GM12865 (cell line): Measurements from ENCODE around the gene LIPG.

Experiments
- DNase-seq: peaks from one replicate; pipeline ENCODE4 v3.0.0; 2010; ENCODE audit warnings: low read depth
- H3K4me3 ChIP-seq: 2 replicates; pipeline ENCODE4 v1.5.1; 2011; ENCODE audit warnings: mild to moderate bottlenecking, low read depth, low read length, control low read depth
- TF ChIP-seq, protein P1 (sequence below): IDR thresholded peaks from 2 replicates; pipeline ENCODE4 v1.5.1; 2011; ENCODE audit warnings: low read length, control low read depth, low read depth, inconsistent platforms; ENCODE audit not compliant: insufficient read depth; ENCODE audit errors: missing control alignments

The LIPG gene

DNA sequence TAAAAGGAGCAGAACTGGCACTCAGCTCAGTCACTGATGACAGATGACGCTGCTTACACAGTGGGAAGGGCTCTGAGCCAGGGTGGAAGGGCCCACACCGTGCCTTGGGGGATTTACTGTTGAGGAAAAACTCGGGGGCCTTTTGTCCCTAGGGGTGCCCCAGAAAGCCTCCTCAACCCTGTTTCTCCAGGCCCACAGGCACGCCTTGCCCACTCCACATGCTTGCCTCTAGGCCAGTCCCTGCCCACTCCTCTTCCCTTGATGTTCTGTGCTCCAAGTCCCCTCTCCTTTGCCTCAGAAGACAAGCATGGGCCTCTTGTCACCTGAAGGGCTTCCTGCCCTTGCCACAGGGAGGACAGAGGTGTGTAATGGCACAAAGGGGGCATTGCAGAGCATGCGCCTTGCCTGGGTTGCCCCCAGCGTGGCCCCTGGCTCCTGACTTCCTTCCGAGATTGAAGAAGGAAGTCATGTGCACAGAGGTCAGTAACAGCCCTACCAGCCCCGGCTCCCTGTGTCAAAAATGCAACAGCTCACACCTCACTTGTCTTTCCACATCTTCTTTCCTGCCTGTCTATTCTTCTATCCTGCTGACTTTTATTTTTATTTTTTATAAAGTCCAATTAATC is 65.1 kb downstream of the LIPG start:
- TF ChIP-seq, protein P1, sequence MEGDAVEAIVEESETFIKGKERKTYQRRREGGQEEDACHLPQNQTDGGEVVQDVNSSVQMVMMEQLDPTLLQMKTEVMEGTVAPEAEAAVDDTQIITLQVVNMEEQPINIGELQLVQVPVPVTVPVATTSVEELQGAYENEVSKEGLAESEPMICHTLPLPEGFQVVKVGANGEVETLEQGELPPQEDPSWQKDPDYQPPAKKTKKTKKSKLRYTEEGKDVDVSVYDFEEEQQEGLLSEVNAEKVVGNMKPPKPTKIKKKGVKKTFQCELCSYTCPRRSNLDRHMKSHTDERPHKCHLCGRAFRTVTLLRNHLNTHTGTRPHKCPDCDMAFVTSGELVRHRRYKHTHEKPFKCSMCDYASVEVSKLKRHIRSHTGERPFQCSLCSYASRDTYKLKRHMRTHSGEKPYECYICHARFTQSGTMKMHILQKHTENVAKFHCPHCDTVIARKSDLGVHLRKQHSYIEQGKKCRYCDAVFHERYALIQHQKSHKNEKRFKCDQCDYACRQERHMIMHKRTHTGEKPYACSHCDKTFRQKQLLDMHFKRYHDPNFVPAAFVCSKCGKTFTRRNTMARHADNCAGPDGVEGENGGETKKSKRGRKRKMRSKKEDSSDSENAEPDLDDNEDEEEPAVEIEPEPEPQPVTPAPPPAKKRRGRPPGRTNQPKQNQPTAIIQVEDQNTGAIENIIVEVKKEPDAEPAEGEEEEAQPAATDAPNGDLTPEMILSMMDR = no peak
- no peak for DNase-seq
- no peak overlapping the region for H3K4me3 ChIP-seq

DNA sequence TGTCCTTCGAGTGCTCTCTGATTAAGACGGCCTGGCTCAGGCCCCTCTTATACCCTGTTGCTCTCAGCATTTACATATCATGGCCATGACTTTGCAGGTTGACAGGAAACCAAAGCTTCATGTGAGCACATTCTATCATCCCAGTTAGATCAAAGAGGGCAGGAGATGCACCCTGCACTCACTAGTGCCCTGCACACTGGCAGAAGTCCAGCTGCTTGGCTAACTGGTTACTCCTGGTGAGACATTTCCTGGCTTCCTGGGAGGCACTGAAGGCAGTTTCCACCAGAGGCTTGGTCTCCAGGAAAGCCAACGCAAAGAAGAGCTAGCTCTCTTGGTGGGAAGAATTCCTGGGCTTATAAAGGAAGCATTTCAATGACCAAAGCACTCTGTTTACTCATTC is 66.3 kb downstream of the LIPG start:
- H3K4me3 ChIP-seq = no peak overlapping the region
- no peak for DNase-seq
- TF ChIP-seq, protein P1 = no peak

DNA sequence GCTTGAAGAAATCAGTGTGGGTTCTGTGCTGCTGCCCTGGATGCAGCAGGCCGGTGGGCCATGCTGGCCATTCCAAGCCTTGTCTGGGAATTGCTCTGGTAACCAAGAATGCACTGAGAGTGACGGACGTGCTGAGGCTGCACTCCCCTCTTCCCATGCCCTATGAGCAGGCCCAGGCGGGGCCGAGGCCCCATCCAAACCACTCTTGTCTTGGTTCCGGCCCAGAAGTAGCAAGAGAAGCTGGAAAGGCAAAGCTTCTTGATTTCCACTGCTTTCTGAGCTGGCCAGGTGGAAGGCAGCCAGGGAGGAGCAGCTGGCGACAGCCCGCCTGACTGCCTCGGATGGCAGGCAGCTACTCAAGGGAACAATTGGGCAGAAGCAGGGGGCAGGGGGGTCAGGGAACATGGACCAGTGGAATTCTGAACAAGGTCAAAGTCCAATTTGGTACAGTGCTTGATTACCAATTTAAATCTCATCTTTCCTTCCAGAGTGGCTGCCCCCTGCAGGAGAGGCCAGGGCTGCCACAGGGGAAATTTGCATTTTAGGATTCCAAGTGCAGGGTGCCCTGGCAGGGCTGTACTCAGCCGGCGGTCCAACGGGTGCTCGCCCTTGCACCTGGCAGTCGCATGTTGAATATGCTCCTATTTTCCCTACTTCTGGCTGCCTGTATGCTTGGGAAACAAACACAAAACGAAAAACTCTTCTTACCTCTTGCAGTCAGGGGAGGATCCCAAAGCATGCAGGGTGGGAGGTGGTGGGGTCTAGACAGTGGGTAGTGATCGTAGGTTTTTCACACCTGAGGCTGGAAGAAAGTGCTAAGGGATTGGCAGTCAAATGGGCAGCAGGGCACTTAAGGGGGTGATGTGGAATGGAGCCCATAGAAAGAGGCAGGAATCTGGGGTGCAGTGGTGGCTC is 67.3 kb downstream of the LIPG start:
- no peak for DNase-seq
- H3K4me3 ChIP-seq = no peak overlapping the region
- TF ChIP-seq, protein P1 = peak; percentile 13

DNA sequence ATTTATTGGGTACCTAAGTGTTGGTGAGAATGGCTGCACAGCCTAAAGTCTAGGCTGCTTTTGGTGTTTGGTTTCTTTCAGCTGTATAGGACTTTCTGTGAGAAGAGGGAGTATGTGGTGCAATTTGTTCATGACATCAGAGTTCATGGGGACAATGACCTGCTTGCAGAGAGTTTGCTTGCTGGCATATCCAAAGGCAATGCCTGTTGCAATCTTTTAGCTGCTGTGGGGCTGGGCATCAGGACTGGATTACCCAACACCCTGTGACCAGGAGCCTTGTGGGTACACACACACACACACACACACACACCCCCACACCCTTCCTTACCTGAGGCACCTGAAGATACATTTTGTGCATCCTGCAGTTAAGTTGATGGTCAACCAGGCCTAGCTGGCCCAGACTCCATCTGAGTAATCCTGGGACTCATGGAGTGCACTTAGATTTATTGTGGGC is 68.4 kb downstream of the LIPG start:
- no peak for DNase-seq
- H3K4me3 ChIP-seq = no peak overlapping the region
- TF ChIP-seq, protein P1 = no peak

DNA sequence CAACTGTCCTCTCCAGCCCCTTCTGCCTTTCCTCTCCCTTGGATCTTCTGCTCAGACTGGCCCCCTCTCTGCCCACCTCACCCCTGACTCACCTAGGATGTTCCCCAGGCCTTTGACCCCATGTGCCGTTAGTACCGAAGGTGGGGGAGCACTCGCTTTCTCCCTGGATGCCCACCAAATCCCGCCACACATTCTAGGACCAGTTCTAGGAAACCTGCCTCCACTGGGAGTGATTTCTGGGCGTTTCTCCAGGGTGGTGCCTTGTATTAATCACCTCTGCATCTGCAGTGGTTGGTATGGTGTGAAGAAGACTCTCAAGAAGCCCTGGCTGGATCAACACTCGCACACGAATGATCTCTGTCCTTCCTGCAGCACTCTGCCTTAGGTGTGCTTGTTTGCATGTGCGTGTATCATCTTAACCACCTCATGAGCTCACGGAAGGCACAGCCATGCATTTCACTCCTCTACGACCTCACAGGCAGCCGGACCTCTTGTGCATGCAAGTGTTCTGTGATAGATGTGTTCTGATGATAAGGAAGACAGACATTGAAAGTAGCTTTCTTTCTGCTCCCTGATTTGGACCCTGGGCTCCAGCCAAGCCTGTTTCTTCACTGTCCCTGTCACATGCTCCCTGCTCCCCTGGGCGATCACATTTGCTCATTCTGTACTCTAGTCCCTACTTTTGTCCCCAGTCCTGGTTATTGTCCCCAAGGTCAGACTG is 69.4 kb downstream of the LIPG start:
- TF ChIP-seq, protein P1 = no peak
- DNase-seq = no peak
- H3K4me3 ChIP-seq = no peak overlapping the region

DNA sequence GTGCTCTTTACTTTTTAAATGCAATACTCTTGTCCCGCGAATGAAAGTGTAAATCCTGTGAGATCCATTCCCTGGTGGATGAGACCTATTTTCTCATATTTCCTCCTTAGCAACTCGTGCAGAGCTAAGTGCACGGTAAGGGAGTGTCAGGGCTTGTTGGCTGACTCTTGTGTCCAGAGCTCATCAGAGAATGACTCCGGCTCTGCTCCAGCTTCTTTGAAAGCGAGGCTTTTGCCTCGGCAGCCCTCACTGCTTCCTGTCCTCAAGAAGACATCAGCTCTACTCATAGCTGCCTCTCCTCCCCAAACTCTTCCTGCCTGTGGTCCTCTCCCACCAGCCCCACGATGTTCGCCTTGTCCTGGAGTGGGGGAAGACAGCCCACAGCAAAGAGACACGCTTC is 70.7 kb downstream of the LIPG start:
- DNase-seq = no peak
- H3K4me3 ChIP-seq = no peak overlapping the region
- TF ChIP-seq, protein P1 = no peak
